ENCODE results near the gene INPPL1. TPM values are rescaled to one million over a fixed set of nuclear protein-coding genes. Genes with fewer than 3 reads are reported as not detected.

INPPL1 gene
- total RNA-seq, 2 experiments from 2014 or later = 67.1 to 74.0 TPM

Other genes starting within 250 kb of the INPPL1 start
- 1 to 10 TPM; 4.1 to 5.4 TPM for gene IL18BP, start 225.9 kb upstream of the INPPL1 start, total RNA-seq
- 100 to 1,000 TPM; 189 to 194 TPM for gene NUMA1, start 144.2 kb upstream of the INPPL1 start, total RNA-seq
- 1 to 10 TPM; 6.8 to 8.3 TPM for gene LRRC51, start 143.9 kb upstream of the INPPL1 start, total RNA-seq
- gene LAMTOR1, start 121.5 kb upstream of the INPPL1 start, total RNA-seq = 10 to 100 TPM; 39.1 to 41.8 TPM
- not detected for gene TOMT, start 118.8 kb upstream of the INPPL1 start, total RNA-seq
- 10 to 100 TPM; 69.1 to 70.3 TPM for gene ANAPC15, start 112.1 kb upstream of the INPPL1 start, total RNA-seq
- gene FOLR3, start 89.0 kb upstream of the INPPL1 start, total RNA-seq = not detected
- gene FOLR1, start 32.6 kb upstream of the INPPL1 start, total RNA-seq = not detected
- not detected for gene FOLR2, start 8.0 kb upstream of the INPPL1 start, total RNA-seq
- not detected for gene PHOX2A, start 19.4 kb downstream of the INPPL1 start, total RNA-seq
- gene CLPB, start 209.8 kb downstream of the INPPL1 start, total RNA-seq = 10 to 100 TPM; 42.4 to 47.3 TPM

Data from activated naive CD4-positive, alpha-beta T cell treated with anti-CD3 and anti-CD28 coated beads for 36 hours (primary cell).